Activated CD8-positive, alpha-beta memory T cell treated with anti-CD3 and anti-CD28 coated beads for 36 hours (primary cell): ENCODE results near the gene CRHR2. TPM values are rescaled to one million over a fixed set of nuclear protein-coding genes. Genes with fewer than 3 reads are reported as not detected.

Experiments
- CTCF ChIA-PET: fragments of 350-600 bp; sonication (Branson Sonifier 250); formaldehyde crosslinking; loops from one replicate; lab custom pipeline; 2021; ENCODE audit warnings: antibody characterized with exemption; lab: Charles Lee
- POLR2A ChIA-PET: fragments of 350-600 bp; sonication (Branson Sonifier 250); formaldehyde crosslinking; loops from one replicate; lab custom pipeline; 2021; ENCODE audit warnings: antibody characterized with exemption; lab: Charles Lee
- total RNA-seq, 2 experiments: library from RNA; stranded (reverse); gene quantifications; one replicate each; pipeline ENCODE4 v1.2.3, GENCODE V29; 2021

CRHR2 gene
- total RNA-seq, 2 experiments from 2014 or later, result not detected

DNA sequence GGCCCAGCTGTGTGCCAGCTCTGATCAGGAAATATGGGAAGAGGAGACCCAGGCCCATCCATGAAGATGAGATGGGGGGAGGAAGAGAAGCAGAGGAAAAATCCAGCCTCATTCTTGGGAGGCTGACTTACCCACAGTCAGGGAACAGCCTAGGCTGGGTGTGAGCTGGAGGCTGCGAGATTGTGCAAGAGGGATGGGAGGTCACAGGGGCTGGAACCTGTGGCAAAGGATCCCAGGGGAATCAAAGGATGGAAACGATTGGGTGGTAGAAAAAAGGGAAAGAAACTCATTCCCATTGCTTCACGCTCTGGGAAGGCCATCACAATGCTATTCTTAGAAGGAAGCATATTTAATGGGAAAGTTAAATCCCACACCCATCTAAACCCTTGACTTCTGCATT lies 26.7 kb upstream of the CRHR2 start:
- POLR2A ChIA-PET, result no interaction called here
- CTCF ChIA-PET, result interaction anchor here (1.0 kb wide), 1 partner anchor 24 kb away, joined by 3 read pairs; no protein-coding TSS in a partner anchor

- ChIA-PET POLR2A (no interaction called here), CTCF (interaction anchor here (0.7 kb wide), 1 partner anchor 32 kb away, joined by 3 read pairs; no protein-coding TSS in a partner anchor)
Measured at GRCh38 chr7:30708412-30708811, 26.2 kb upstream of the CRHR2 start.

DNA sequence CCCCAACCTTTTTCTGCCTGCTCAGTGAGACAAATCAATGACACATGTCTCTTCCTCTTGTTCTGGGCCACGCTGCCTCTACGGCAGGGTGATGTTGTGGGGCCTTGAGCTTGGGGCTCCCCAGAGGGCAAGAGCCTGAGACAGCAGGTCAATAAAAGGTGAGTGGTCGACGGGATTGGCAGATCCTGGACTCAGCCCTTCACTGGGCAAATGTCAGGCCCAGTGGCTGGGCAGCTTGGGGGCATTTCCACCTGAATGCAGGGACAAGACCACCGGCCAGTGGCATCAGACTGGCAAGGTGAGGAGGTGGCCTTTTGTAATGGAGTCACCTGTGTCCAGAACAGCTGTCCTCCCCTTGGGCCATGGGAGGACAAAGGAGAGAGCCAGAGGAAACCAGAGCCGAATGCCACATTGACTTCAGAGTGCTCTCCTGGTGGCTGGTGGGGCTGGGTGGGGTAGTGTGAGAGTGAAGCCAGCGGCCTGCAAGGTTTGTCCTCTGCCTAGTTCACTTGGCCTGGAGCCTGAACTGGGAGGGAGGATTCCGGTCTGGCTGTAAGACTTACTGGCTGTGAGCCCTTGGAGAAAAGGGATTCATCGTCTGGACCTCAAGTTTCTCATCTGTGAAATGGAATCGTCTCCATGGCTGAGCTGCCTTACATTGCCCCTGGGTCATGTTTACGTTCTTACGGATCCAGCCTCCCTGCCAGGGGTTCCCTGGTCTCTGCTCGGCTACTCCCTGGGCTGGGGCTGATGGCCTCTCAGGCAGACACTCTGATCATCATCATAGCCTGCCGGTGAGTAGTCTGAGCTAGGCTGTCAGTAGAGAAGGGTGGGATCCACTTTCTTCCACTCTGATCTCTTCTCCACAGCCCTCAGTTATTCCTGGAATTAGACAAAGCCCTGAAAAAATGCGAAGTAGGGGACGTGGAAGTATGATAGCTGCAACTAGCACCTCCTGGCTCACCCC lies 25.4 kb upstream of the CRHR2 start:
- ChIA-PET POLR2A (no interaction called here), CTCF (interaction anchor here (0.7 kb wide), 1 partner anchor 32 kb away, joined by 3 read pairs; no protein-coding TSS in a partner anchor)

DNA sequence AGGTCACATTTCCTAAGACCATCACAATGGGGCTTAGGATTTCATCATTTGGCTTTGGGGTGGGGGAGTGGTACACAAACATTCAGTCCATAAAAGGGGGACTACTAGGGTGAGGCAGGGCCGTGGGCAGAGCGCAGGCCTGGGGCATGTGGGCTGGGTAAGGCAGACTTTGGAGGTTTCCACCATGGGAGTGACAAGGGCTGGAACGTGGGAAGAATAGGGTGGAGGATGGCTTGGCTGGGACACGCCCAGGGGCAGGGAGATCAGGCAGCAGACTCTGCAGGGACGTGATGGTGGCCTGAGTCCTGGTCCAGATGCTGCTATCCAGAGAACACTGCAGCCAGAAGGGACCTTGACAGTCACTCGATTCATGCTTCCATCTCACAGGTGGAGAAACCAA lies 24.7 kb upstream of the CRHR2 start:
- POLR2A ChIA-PET, result no interaction called here
- CTCF ChIA-PET, result no interaction called here

DNA sequence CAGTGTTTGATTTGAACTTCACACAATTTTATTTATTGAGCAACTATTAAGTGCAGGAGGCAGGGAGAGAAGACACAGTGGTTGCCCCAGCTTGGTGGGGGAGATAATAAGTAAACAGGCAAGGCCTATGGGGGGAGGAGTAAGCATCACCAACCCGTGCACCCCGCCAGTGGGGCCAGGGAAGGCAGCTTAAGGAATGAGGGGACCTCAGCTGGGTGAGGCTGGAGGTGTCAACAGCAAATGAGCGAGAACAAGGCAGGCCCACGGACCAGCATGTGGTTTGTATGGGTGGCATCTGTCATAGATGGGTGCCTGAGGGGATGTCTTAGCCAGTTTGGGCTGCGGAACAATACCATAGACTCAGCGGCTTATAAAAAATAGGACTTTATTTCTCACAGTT lies 24.1 kb upstream of the CRHR2 start:
- POLR2A ChIA-PET, result no interaction called here
- CTCF ChIA-PET, result no interaction called here

DNA sequence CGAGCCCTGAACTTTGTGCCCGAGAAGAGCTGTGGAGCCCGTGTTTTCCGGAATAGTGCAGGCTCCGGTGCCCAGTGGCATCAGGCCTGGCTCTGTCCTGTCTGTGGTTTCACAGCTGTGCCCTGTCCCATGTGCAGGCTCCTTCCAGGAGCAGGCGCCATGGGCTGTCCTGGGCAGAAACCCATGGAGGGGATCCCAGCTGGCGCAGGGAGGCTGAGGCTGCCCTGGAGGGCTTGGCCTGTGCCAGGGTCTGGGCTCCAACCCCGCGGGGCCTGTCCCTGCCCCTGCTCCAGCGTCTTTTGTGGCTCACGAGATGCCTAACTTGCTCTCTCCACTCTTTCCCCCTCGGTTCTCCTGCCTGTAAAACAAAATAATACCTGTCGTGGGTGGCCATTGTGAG lies 23.3 kb upstream of the CRHR2 start:
- ChIA-PET POLR2A (no interaction called here), CTCF (interaction anchor here (0.6 to 1.1 kb wide), 2 partner anchors 21 to 34 kb away, joined by 3 to 4 read pairs; no protein-coding TSS in a partner anchor)

DNA sequence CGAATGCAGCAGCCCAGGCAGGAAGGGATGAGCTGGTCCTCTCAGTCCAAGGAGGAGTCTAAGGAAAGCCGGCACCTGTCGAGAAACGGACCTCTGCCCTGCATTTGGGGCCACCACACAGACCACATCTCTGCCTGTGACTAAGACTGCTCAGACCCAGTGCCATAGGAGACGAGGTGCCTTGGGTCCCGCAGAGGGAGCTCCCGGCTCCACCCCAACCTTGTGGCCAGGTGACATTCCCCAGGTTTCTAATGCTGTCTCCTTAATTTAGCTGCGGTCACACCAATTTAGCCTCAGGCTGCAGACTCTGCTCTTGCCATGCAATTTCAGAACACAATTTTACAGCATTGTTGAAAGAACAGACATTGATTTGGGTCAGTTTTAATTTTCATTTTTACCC lies 22.8 kb upstream of the CRHR2 start:
- ChIA-PET CTCF (interaction anchor here (0.6 to 1.1 kb wide), 2 partner anchors 21 to 35 kb away, joined by 3 to 4 read pairs; no protein-coding TSS in a partner anchor), POLR2A (no interaction called here)

DNA sequence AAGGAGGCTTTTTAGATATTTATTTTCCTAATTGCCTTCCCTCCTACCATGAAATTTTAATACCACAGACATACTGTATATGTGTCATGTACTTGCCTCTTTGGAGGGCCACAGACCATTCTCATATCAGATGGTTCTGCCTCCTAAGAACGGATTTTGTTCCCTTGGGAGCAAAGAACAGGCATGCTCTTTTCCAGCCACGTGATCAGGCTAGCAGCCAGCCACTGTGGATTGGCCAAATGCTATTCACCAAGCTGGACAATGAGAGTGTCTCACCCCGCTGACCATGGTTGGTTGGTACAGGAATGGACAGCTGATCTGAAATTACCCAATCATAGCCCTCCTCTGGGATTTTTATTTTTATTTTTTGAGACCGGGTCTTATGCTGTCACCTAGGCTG lies 21.5 kb upstream of the CRHR2 start:
- POLR2A ChIA-PET, result no interaction called here
- CTCF ChIA-PET, result interaction anchor here (1.2 kb wide), 1 partner anchor 36 kb away, joined by 4 read pairs; no protein-coding TSS in a partner anchor

- CTCF ChIA-PET, result interaction anchor here (1.1 to 1.3 kb wide), 4 partner anchors 9 to 37 kb away, joined by 3 to 6 read pairs (median 4); no protein-coding TSS in a partner anchor
- POLR2A ChIA-PET, result no interaction called here
Measured at GRCh38 chr7:30702200-30702599, 19.9 kb upstream of the CRHR2 start.

DNA sequence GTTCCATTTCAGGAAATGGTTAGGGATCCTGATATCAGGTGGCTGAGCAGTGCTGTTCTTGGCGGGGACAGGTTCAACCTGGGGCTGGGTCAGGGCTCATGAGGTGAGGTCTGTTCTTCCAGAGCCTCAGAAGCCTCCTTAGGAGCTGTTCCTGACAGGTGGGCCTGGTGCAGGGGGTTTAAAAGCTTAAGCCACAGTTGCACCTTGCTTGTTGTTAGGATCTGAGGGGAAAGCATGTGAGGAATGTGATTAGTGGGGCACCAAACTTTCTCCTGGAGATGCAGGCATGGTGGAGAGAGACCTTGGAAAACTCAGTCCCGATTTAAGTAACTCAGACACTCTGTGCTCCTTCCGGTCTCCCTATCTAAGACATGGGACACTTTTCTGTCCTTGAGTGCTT lies 18.7 kb upstream of the CRHR2 start:
- CTCF ChIA-PET, result interaction anchor here (1.3 to 1.5 kb wide), 2 partner anchors 13 to 39 kb away, joined by 4 to 6 read pairs; no protein-coding TSS in a partner anchor

GRCh38 chr7:30699706-30700495 lies 17.6 kb upstream of the CRHR2 start:
- POLR2A ChIA-PET, result no interaction called here

More for the DNA sequence above, 18.7 kb upstream of the CRHR2 start:
- POLR2A ChIA-PET, result no interaction called here

GRCh38 chr7:30698481-30698880 lies 16.2 kb upstream of the CRHR2 start:
- POLR2A ChIA-PET, result no interaction called here

More at GRCh38 chr7:30699706-30700495, 17.6 kb upstream of the CRHR2 start:
- CTCF ChIA-PET, result interaction anchor here (1.5 kb wide), 1 partner anchor 12 kb away, joined by 4 read pairs; no protein-coding TSS in a partner anchor

GRCh38 chr7:30697719-30698460 lies 15.6 kb upstream of the CRHR2 start:
- ChIA-PET CTCF (interaction anchor here (0.9 kb wide), 1 partner anchor 41 kb away, joined by 3 read pairs; no protein-coding TSS in a partner anchor), POLR2A (no interaction called here)

More at GRCh38 chr7:30698481-30698880, 16.2 kb upstream of the CRHR2 start:
- CTCF ChIA-PET, result interaction anchor here (0.9 kb wide), 1 partner anchor 40 kb away, joined by 3 read pairs; no protein-coding TSS in a partner anchor

DNA sequence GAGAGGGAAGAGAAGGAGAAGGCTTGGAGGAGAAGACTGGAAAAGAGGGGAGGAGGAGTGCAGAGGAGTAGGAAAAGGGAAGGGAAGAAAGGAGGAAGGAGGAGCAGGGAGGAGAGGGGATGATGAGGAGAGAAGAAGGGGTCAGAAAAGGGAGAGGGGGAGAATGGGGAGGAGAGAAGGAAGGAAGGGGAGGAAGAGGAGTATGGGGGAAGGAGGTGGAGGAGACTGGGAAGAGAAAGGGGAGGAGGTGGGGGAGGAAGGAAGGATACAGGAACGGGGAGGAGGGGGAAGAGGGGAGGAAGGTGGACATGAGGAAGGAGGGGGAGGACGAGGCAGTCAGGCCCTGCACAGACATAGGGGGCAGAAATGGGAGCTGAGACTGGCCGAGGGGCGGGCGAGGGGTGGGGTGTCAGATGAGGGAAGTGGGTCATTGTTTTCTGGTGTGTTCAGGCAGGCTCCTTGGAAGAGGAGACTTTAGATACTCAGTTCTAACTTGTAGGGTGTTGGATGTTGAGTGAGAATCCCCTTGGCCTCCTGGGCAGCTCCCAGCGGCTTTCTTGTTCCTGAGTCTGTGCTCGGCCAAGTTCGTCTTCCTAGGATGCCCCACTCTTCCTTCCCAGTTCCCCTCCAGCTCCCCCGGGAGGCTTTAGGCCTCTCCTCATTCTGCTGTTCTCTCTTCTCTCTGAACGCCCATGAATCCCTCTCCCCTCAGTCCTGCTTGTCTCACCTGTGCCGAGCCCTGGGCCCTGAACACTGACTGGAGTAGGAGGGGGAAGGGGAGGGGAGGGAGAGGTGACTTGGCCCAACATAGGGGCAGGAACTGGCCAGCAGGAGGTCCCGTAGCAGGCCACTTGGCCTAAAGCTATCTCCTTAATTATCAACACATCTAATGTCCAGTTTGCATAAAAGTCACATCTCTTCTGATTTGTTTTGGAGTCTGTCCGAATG lies 12.8 kb upstream of the CRHR2 start:
- ChIA-PET CTCF (no interaction called here), POLR2A (no interaction called here)

DNA sequence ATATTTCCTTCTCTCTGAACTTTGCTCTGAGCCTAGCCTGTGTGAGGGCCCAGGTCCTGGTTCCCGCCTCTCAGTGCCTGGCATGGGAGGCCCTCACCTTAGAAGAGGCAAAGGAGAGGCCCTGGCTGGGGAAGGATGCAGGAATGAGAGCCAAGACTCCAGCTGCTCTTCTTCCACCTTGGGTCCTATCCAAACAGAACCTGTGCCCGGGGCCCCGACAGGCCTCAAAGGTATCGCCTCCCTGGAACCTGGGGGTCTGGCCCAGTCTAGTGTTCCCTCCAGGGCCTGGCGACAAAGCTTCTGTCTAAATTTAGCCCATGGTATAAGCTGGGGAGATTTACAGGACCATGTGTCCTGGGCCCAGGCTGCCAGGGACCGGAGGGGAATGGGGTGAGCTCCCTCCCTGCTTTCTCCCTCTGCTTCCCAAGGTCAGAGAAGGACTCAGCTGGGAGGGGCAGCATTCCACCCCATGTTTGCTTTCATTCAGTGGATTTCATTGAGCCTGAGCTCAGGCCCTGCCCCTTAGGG lies 12.0 kb upstream of the CRHR2 start:
- ChIA-PET CTCF (no interaction called here), POLR2A (no interaction called here)

DNA sequence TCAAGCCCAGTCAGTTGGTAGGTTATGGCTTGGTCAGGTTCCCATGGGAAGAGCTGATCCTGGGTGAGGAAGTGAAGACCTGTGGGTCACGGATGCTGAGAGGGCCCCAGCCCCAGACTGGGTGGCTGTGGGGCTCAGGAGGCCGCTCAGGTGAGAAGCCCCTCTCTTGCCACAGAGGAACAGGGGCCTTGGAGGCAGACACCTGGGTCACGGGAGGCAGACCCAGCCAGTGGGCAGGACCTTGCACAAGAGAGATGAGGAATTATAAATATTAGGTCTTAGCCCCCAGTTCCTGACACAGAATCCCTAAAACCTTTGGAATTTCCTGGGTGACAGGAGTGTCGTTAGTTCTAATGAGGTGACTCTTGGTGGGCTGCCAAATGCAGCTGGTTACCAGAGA lies 10.6 kb upstream of the CRHR2 start:
- ChIA-PET CTCF (interaction anchor here (1.7 to 2.7 kb wide), 2 partner anchors 9 to 11 kb away, joined by 4 to 8 read pairs; partner anchors contain the start of gene CRHR2), POLR2A (no interaction called here)

DNA sequence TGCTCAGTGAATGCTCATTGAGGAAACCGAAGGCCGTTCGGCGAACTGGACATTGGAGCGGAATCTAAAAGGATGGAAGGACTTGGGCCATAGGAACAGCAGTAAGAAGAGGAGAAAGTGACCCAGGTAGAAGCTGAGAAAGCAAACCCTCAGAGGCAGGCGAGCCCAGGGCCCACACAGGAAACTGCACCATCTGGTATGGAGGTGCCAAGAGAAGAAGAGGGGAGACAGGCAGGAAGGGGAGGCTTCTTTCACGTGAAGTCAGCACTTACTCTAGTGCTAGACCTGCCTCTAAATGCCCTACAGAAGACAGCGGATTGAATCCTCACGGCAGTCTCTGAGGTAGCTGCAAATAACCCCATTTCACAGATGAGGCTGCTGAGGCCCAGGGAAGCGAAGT lies 10.2 kb upstream of the CRHR2 start:
- CTCF ChIA-PET, result interaction anchor here (1.7 to 2.7 kb wide), 2 partner anchors 10 to 11 kb away, joined by 4 to 8 read pairs; partner anchors contain the start of gene CRHR2
- POLR2A ChIA-PET, result no interaction called here
